HG03196 (cell line): ENCODE data around the gene ATP6V0D1.

Experiments used
- ATAC-seq: cut with Tn5 transposase; IDR thresholded peaks from one replicate; pipeline ENCODE4 v1.9.1; 2021; ENCODE audit not compliant: unreplicated experiment

The ATP6V0D1 gene

GRCh38 chr16:67463059-67463458 lies 17.9 kb downstream of the ATP6V0D1 start:
- no peak for ATAC-seq

DNA sequence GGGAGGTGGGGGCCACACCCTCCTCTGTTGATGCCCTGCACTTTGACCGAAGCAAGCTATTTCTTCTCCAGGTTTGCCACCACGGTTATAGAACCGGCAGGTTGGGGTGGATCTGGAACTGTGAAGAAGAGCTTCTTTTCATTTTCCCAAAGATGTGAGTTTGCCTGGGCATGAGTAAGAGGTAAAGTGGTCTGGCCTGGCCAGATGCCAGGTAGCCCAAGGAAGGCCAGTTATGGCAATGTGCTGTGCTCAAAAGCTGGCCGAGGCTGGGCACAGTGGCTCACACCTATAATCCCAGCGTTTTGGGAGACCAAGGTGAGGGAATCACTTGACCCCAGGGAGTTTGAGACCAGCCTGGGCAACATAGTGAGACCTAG lies 18.7 kb downstream of the ATP6V0D1 start:
- no peak for ATAC-seq

DNA sequence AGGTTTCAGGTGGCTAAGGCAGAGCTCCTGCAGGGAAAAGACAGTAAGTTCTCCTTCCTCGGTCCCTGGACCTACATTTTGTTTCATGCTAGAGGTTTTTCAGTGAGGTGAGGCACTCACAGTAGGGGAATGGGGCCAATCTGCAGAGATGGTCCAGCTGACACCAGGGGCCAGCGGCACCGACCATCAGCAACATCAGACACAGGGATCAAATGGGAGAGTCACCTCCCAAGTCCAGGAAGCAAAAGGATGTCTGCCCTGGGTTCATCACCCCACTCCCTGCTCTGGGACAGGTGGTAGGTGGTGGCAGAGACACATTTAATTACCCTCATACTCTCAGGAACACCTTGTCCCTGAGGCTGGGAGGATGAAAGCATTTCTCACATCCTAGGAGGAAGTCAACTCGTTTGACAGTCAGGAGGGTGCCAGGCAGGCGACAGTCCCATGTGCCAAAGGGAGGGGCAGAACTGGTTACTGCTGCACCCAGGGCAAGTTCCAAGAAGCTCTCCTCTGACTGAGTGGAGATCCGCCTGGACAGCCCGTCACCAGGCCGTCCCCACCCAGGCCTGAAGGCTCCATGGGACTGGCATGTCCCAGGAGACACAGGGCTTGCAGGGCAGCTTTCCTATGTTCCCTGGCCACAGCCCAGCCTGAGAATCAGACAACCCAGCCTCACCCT lies 19.2 kb downstream of the ATP6V0D1 start:
- ATAC-seq: no peak

DNA sequence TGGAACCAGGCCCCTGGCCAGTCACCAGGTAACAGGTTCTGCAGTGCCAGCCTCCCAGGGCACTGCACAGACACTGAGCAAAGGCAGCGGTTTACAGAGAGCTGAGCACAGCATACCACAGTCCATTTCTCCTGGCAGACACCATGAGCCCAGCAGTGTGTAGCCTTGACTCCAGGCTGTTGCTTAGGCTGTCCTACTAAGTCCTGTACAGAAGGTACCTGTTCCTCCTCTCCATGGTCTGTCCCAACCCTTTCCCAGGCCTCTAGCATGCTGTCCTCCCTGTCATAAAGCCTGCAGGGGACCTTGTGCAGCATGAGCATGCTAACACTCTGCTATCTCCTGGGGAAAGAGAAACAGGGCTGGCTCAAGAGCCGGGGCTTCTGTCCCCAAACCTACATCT lies 20.0 kb downstream of the ATP6V0D1 start:
- ATAC-seq: no peak

- ATAC-seq: no peak
Observed at GRCh38 chr16:67460168-67460567, 20.8 kb downstream of the ATP6V0D1 start.

DNA sequence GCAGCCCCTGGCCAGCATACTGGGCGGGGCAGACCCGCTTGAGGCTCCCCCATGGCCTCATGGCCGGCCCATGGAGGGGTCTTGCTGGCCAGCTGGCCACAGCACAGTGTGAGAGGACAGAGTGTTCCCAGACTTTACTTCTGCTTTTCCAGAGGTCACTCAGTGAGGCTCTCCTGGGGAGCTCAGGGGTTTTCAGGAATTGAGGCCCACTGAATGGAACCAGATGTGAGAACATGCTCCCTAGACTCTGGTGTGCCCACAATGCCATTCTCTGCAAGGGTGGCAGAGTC lies 21.2 kb downstream of the ATP6V0D1 start:
- no peak for ATAC-seq

GRCh38 chr16:67459066-67459860 lies 21.7 kb downstream of the ATP6V0D1 start:
- no peak for ATAC-seq

DNA sequence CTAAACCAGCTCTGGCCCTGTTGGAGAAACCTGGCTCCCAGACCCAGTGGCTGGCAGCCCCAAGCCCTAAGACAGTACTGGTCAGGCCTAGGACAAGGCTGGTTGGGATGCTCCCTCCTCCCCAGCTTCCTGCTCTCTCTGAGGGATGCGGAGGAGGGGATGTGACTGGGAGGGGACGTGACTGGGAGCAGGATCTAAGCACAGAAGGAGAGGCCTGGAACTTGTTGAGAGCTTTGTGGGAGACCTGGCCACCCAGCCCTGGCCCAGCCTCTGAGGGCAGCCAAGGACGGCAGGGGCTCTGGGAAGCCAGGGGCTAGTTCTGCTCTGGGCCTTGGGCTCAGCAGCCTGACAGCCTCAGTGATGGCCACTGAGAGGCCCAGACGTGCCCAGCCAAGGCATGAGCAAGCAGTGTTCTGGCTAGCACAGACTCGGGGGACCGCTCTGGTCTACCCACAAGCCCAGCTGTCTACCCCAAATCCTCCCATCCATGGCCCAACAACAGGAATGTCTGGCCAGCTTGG lies 22.8 kb downstream of the ATP6V0D1 start:
- ATAC-seq: no peak

DNA sequence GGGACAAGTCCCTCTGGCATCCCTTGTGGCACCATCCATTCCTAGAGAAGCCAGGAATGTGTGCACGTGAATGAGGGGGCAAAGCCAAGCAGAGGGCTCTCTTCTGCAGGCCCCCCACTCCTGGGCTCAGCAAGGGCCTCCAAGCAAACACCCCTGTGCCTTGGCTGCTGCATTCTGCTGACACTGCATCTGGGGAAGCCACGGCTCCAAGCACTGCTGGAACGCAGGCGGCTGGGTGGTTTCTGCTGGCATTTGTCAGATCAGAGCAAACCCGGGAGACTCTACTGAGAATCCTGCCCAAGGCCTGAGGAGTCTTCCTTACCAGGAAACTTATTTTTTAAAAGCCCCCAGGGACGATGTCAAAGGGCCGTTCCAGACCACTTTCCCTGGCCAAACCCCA lies 23.3 kb downstream of the ATP6V0D1 start:
- ATAC-seq: no peak

DNA sequence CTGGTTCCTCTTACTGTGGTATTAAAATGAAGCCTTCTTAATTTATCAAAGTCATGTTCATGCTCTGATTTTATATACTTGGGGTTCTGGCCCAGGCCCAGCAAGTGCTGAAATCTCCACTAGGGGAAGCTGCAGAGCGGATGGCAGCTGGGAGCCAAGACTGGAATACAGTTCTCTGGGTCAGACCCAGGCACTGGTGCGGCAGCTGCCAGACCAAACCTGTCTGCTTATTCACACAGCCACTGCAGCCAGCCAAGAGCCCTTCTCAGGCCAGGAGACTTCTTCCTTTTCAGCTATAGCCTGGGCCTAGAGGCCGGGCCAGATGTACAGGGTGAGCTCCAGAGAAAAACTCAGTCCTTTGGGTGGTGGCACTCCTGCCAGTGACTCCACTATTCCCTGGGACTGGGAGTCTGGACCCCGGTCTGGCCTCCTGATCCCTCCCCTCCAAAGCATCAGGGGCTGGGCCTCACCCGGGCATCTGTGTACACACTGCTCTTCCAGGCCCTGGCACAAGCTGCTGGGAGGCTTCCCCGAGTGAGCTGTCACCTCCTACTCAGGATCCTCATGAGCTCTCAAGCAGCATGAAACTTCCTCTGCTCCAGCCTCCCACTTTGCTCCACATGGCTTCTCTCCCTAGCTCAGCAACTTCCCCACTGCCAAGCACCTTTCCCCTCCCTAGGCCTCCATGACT lies 24.4 kb downstream of the ATP6V0D1 start:
- no peak for ATAC-seq

GRCh38 chr16:67454852-67455251 lies 26.1 kb downstream of the ATP6V0D1 start:
- ATAC-seq: no peak

GRCh38 chr16:67454104-67454503 lies 26.9 kb downstream of the ATP6V0D1 start:
- no peak for ATAC-seq

- no peak for ATAC-seq
Observed at GRCh38 chr16:67451704-67452435, 29.1 kb downstream of the ATP6V0D1 start.

GRCh38 chr16:67451061-67451703 lies 29.8 kb downstream of the ATP6V0D1 start:
- ATAC-seq: no peak

DNA sequence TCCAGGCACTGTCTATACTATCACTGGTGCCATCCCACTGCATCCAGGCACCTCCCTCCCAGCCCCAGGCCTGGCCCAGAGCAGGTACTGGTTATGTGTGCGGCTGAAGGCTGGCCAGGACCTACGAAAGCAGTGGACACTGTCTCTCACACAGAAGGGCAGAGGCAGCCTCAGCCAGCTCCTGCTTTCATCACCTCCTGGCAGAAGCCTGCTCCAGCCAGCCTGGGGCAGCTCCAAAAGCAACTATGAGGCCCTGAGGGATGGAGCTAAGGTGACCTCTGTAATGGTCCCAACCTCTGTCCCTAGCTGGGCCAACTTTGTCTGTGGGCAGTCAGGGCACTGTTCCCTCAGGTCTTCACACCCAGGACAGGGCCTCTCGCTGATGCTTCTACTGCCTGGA lies 31.2 kb downstream of the ATP6V0D1 start:
- ATAC-seq: no peak

GRCh38 chr16:67449336-67449735 lies 31.6 kb downstream of the ATP6V0D1 start:
- no peak for ATAC-seq

GRCh38 chr16:67448580-67448979 lies 32.4 kb downstream of the ATP6V0D1 start:
- ATAC-seq: no peak

DNA sequence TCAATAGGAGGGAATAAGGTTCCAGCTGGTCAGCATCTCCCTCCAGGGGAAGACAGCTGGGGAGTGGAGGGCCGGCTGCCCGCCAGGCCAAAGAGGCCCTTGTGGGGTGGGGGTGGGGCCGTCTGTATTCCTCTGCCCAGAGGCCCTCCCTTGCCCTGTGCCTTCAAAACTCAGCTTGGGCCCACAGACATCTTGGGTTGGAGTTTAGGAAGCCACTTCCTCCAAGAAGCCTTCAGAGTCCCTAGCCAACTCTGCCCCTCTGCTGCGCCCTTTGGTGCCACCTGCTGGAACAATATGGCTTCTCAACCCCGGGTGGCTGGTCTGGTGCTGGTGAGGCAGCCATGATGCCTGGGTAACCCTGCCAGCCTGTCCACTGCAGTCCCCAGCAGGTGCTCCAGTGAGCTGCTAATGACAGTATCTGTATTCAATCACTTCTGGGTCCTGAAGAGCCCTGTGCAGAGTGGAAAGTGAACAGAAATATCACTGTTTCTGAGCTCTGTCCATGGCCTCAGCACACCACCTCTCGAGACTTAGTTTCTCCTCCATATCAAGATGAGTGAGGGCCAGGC lies 33.4 kb downstream of the ATP6V0D1 start:
- ATAC-seq: no peak

DNA sequence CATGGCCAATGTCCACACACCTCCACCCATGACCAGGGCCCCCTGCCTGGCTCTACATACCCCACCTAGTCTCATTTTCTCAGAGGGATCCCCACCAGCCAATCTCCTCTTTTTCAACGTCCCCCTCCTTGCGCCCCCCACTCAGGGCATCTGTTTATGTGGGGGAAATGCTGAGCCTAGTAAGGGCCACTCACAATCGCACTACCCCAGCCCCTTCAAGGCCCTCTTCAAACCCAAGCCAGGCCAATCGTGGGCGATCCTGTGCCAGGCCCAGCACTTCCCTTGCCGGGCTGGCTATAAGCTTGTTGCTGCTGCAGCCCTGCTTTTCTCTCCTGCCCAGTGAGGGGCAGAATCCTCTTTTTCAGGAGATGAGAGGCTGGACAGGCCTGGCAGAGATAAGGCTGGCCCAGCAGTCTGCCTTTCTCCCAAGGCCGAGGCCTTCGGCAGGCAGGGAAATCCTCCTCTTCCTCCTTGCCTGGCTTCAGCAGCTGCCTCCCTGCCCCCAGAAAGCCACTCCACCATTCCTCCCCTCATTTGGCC lies 33.9 kb downstream of the ATP6V0D1 start:
- ATAC-seq: no peak
